Thyroid gland (tissue), 4 donors: ENCODE results near the gene GLP1R.

ENCODE experiments used
- POLR2A ChIP-seq, 2 donors: fragments of 450-650 bp; IDR thresholded peaks; one replicate each; pipeline ENCODE4 v1.6.1; 2017; ENCODE audit warnings: antibody characterized with exemption in 2 of 2, mild to moderate bottlenecking in 2 of 2, moderate library complexity in 1 of 2
- TF ChIP-seq, protein P1 (sequence below), 6 experiments: fragments of 200-600 bp in 3 of 6; fragments of 450-650 bp in 3 of 6; sonication (generic) in 3 of 6; IDR thresholded peaks; one replicate each; pipeline ENCODE4 v1.5.1; 2016 to 2019; ENCODE audit warnings: antibody characterized with exemption in 6 of 6, mild to moderate bottlenecking in 2 of 6, inconsistent platforms in 1 of 6, moderate library complexity in 1 of 6

DNA sequence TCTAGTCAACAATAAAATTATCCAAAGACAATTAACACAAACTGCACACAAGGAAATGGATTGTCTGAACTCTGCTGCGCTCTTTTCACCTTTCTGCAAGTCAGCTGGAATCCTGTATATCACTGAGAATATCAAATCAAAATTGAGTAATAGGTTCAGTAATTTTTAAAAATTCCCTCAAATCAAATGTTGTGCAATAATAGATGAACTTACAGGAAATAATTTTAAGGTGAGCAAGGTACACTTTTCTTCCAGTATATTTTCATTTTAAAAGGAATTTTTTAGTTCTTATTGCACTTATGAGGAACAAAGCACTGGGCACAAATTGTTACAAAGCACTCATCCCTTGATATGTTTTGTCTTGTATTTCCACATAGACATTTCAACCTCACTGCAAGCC is 65.2 kb downstream of the GLP1R start:
- TF ChIP-seq, protein P1, sequence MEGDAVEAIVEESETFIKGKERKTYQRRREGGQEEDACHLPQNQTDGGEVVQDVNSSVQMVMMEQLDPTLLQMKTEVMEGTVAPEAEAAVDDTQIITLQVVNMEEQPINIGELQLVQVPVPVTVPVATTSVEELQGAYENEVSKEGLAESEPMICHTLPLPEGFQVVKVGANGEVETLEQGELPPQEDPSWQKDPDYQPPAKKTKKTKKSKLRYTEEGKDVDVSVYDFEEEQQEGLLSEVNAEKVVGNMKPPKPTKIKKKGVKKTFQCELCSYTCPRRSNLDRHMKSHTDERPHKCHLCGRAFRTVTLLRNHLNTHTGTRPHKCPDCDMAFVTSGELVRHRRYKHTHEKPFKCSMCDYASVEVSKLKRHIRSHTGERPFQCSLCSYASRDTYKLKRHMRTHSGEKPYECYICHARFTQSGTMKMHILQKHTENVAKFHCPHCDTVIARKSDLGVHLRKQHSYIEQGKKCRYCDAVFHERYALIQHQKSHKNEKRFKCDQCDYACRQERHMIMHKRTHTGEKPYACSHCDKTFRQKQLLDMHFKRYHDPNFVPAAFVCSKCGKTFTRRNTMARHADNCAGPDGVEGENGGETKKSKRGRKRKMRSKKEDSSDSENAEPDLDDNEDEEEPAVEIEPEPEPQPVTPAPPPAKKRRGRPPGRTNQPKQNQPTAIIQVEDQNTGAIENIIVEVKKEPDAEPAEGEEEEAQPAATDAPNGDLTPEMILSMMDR (IDR thresholded peaks at IDR 0.05): no peak
- no peak for TF ChIP-seq POLR2A (IDR thresholded peaks at IDR 0.05)
